Fibroblast of villous mesenchyme (primary cell): Measurements from ENCODE around the gene PSMD1. TPM values are rescaled to one million over a fixed set of nuclear protein-coding genes. Genes with fewer than 3 reads are reported as not detected.
A peak's percentile ranks its signal among the peaks of the same experiment; 100 is the strongest.
"Not testable (repeated sequence)": the region's sequence is repeated elsewhere in the genome, so short reads cannot be mapped to it uniquely, and the experiment has no call there.

Experiments
- DNase-seq: peaks from one replicate; pipeline ENCODE4 v3.0.0-alpha.2; 2010; ENCODE audit warnings: low read depth
- H3K4me3 ChIP-seq: 2 replicates; pipeline ENCODE4 v1.5.1; 2011; ENCODE audit warnings: low read depth, mild to moderate bottlenecking, low read length
- CTCF ChIP-seq: IDR thresholded peaks from 2 replicates; pipeline ENCODE4 v1.5.1; 2012; ENCODE audit warnings: low read depth, mild to moderate bottlenecking, low read length; ENCODE audit not compliant: insufficient read depth
- total RNA-seq: library from RNA; depleted of rRNA; stranded (reverse); fragments of >200 nt; gene quantifications from 2 replicates; pipeline ENCODE4 v1.2.3, GENCODE V29; 2012

Gene PSMD1
- total RNA-seq, 1 donor = 153 TPM

DNA sequence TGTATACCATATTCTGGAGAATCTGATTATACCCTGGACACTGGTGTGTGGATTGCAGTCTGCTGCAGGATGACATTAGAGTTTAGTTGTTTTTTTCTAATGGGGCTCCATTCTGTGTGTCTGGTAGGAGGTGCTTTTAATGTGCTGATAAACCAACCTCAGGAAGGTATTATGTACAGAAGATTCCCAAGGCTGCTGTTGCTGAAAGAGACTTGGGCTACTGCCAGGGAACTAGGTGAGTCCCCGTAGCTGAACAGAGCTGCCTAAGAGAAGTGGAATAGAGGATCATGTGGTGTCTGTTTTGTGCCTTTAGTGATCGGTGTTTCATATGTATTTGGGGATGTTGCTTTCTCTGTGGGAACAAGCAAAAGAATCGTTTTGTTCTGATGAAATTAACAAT lies 44.2 kb upstream of the PSMD1 start:
- H3K4me3 ChIP-seq = no peak overlapping the region
- no peak for DNase-seq
- no peak for TF ChIP-seq CTCF

DNA sequence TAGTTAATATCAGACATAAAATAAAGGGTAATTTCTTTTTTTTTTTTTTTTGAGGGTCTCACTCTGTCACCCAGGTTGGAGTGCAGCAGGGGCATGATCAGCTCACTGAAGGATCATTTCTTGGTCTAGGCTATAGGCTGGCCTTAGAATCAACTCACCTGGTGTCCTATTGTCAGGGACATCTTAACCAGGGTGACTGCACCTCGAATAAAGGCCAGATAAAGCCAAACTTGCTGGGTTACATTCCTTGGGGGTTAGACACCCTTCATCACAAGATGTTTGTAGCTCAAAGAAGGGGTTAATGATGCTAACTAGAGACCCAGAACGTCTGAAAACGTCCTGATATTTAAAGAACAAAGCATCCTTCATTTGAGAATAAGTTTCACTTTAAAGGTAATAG lies 42.8 kb upstream of the PSMD1 start:
- no peak overlapping the region for H3K4me3 ChIP-seq
- DNase-seq = no peak
- no peak for TF ChIP-seq CTCF

DNA sequence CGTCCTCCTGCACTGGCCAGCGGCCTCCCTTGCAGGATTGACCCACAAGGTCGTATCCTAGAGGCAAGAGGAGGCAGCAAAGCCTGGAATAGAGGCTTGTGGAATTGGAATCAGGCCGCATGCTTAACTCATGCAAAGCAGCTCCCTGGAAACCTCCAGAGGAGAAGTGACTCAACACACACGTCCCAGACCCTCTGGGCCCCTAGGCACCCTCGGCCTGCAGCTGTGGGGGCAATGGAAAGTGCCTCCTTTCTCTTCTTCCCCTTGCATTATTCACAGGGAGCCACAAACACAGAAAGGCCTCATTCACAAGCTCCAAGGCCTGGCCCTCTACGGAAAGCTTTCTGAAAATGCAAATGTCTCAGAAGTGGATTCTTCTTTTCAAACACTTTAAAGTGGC lies 41.2 kb upstream of the PSMD1 start:
- no peak for TF ChIP-seq CTCF
- no peak for DNase-seq
- no peak overlapping the region for H3K4me3 ChIP-seq

- no peak for TF ChIP-seq CTCF
- no peak for DNase-seq
- no peak overlapping the region for H3K4me3 ChIP-seq
Observed at GRCh38 chr2:231015926-231016325, 40.7 kb upstream of the PSMD1 start.

DNA sequence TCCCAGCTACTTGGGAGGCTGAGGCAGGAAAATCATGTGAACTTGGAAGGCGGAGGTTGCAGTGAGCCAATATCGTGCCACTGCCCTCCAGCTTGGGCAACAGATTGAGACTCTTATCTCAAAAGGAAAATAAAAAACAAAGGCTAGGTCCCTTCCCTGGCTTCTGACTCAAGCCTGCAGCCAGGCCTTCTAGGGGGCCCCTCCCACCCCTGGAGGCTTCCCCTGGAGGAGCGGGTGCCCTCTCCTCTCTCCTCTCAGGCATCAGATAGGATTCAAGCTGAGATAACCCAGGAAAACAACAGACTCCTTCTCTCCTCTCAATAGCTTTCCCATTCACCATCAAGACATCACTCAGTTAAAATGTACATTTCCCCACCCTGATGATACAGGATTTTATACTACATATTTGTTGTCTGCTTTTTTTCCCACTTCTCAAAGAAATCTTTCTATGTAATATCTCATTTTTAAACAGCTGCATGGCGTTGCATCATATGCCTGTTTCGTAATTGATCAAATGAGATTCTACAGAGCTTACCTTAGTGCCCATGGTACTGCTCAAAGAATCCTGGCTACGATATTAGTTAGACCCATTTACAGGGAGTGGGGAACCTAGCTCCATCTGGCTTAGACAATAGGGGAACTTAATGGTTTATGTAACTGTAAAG lies 40.0 kb upstream of the PSMD1 start:
- peak; percentile 34 for DNase-seq
- TF ChIP-seq CTCF = no peak
- no peak overlapping the region for H3K4me3 ChIP-seq

GRCh38 chr2:231017231-231017598 lies 39.5 kb upstream of the PSMD1 start:
- TF ChIP-seq CTCF = no peak
- no peak overlapping the region for H3K4me3 ChIP-seq
- DNase-seq = no peak

- no peak overlapping the region for H3K4me3 ChIP-seq
- TF ChIP-seq CTCF = no peak
- DNase-seq = no peak
Observed at GRCh38 chr2:231018184-231018583, 38.5 kb upstream of the PSMD1 start.

- not testable (repeated sequence) for DNase-seq, H3K4me3 ChIP-seq
Observed at GRCh38 chr2:231025059-231025458, 31.6 kb upstream of the PSMD1 start.
